HepG2 (cell line): Measurements from ENCODE around the gene CAPN13.

Experiments used
- ARNT ChIP-seq: fragments of 450-650 bp; IDR thresholded peaks from 2 replicates; pipeline ENCODE4 v1.6.1; 2017
- NFE2L2 ChIP-seq: fragments of 150-350 bp; IDR thresholded peaks from 2 replicates; pipeline ENCODE4 v1.6.1; 2014; ENCODE audit warnings: low read length
- NR2F6 ChIP-seq, 2 experiments: IDR thresholded peaks; 2 replicates each; pipeline ENCODE4 v1.6.1; 2016; ENCODE audit warnings: antibody characterized with exemption in 1 of 2, mild to moderate bottlenecking in 1 of 2
- PBX3 ChIP-seq: sonication (generic); formaldehyde crosslinking; IDR thresholded peaks from 2 replicates; pipeline ENCODE4 v1.8.1; 2023; ENCODE audit warnings: missing genetic modification reagents, inconsistent platforms, borderline replicate concordance
- RAD21 ChIP-seq: fragments of 450-650 bp; formaldehyde crosslinking; IDR thresholded peaks from 2 replicates; pipeline ENCODE4 v1.5.0; 2020; ENCODE audit warnings: mild to moderate bottlenecking
- ZNF263 ChIP-seq: sonication (generic); formaldehyde crosslinking; IDR thresholded peaks from 2 replicates; pipeline ENCODE4 v1.4.0; 2020; ENCODE audit warnings: missing genetic modification reagents
- TF ChIP-seq, protein P1 (sequence below): sonication (generic); formaldehyde crosslinking; IDR thresholded peaks from 2 replicates; pipeline ENCODE4 v1.5.0; 2020; ENCODE audit warnings: mild to moderate bottlenecking, missing genetic modification reagents, moderate library complexity
- TF ChIP-seq, protein P2 (sequence below): sonication (generic); formaldehyde crosslinking; IDR thresholded peaks from 2 replicates; pipeline ENCODE4 v1.4.0; 2020; ENCODE audit warnings: missing genetic modification reagents

GRCh38 chr2:30705056-30705455 is 102.2 kb downstream of the CAPN13 start:
- TF ChIP-seq RAD21 (CRISPR knock-in tag) (no peak), ZNF263 (CRISPR knock-in tag) (no peak), NR2F6 (IDR thresholded peaks at IDR 0.05) (no peak), NR2F6 (CRISPR knock-in tag; IDR thresholded peaks at IDR 0.05) (no peak), NFE2L2 (no peak), ARNT (no peak), PBX3 (CRISPR knock-in tag) (no peak)
- TF ChIP-seq, protein P1, sequence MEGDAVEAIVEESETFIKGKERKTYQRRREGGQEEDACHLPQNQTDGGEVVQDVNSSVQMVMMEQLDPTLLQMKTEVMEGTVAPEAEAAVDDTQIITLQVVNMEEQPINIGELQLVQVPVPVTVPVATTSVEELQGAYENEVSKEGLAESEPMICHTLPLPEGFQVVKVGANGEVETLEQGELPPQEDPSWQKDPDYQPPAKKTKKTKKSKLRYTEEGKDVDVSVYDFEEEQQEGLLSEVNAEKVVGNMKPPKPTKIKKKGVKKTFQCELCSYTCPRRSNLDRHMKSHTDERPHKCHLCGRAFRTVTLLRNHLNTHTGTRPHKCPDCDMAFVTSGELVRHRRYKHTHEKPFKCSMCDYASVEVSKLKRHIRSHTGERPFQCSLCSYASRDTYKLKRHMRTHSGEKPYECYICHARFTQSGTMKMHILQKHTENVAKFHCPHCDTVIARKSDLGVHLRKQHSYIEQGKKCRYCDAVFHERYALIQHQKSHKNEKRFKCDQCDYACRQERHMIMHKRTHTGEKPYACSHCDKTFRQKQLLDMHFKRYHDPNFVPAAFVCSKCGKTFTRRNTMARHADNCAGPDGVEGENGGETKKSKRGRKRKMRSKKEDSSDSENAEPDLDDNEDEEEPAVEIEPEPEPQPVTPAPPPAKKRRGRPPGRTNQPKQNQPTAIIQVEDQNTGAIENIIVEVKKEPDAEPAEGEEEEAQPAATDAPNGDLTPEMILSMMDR: no peak
- TF ChIP-seq, protein P2, sequence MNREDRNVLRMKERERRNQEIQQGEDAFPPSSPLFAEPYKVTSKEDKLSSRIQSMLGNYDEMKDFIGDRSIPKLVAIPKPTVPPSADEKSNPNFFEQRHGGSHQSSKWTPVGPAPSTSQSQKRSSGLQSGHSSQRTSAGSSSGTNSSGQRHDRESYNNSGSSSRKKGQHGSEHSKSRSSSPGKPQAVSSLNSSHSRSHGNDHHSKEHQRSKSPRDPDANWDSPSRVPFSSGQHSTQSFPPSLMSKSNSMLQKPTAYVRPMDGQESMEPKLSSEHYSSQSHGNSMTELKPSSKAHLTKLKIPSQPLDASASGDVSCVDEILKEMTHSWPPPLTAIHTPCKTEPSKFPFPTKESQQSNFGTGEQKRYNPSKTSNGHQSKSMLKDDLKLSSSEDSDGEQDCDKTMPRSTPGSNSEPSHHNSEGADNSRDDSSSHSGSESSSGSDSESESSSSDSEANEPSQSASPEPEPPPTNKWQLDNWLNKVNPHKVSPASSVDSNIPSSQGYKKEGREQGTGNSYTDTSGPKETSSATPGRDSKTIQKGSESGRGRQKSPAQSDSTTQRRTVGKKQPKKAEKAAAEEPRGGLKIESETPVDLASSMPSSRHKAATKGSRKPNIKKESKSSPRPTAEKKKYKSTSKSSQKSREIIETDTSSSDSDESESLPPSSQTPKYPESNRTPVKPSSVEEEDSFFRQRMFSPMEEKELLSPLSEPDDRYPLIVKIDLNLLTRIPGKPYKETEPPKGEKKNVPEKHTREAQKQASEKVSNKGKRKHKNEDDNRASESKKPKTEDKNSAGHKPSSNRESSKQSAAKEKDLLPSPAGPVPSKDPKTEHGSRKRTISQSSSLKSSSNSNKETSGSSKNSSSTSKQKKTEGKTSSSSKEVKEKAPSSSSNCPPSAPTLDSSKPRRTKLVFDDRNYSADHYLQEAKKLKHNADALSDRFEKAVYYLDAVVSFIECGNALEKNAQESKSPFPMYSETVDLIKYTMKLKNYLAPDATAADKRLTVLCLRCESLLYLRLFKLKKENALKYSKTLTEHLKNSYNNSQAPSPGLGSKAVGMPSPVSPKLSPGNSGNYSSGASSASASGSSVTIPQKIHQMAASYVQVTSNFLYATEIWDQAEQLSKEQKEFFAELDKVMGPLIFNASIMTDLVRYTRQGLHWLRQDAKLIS (CRISPR knock-in tag): no peak
